Measurements from ENCODE around the gene TMEM82.
"Not testable (repeated sequence)": the region's sequence is repeated elsewhere in the genome, so short reads cannot be mapped to it uniquely, and the experiment has no call there.

The TMEM82 gene

GRCh38 chr1:15742339-15742801 lies at the start of gene TMEM82:
Gene TMEM82, plus strand, starts transcription at chr1:15742499. Its CDS starts 61 bp downstream, at chr1:15742560.
- no peak for DNase-seq

GRCh38 chr1:15693371-15693770 lies 48.9 kb upstream of the TMEM82 start:
- DNase-seq, result no peak

GRCh38 chr1:15696956-15697521 lies 45.3 kb upstream of the TMEM82 start:
- DNase-seq, result no peak

- no peak for DNase-seq
Observed at GRCh38 chr1:15698201-15698600, 44.1 kb upstream of the TMEM82 start.

GRCh38 chr1:15699321-15699720 lies 43.0 kb upstream of the TMEM82 start:
- not testable (repeated sequence) for DNase-seq

- DNase-seq, result no peak
Observed at GRCh38 chr1:15700508-15700907, 41.8 kb upstream of the TMEM82 start.

- no peak for DNase-seq
Observed at GRCh38 chr1:15701784-15702183, 40.5 kb upstream of the TMEM82 start.

GRCh38 chr1:15702722-15703550 lies 39.4 kb upstream of the TMEM82 start:
- DNase-seq, result no peak

- no peak for DNase-seq
Observed at GRCh38 chr1:15703562-15703961, 38.7 kb upstream of the TMEM82 start.

GRCh38 chr1:15704526-15705183 lies 37.6 kb upstream of the TMEM82 start:
- DNase-seq, result no peak

GRCh38 chr1:15705184-15705566 lies 37.1 kb upstream of the TMEM82 start:
- no peak for DNase-seq

- DNase-seq, result no peak
Observed at GRCh38 chr1:15706751-15707150, 35.5 kb upstream of the TMEM82 start.

GRCh38 chr1:15707239-15707925 lies 34.9 kb upstream of the TMEM82 start:
- no peak for DNase-seq

- DNase-seq, result no peak
Observed at GRCh38 chr1:15708486-15709137, 33.7 kb upstream of the TMEM82 start.

GRCh38 chr1:15709226-15709625 lies 33.1 kb upstream of the TMEM82 start:
- DNase-seq, result no peak

GRCh38 chr1:15712168-15712567 lies 30.1 kb upstream of the TMEM82 start:
- DNase-seq, result no peak

- DNase-seq, result peak; percentile 7
Observed at GRCh38 chr1:15714406-15715136, 27.7 kb upstream of the TMEM82 start.

- DNase-seq, result peak; percentile 89
Observed at GRCh38 chr1:15717418-15718125, 24.7 kb upstream of the TMEM82 start.

GRCh38 chr1:15718199-15718601 lies 24.1 kb upstream of the TMEM82 start:
- DNase-seq, result no peak

- DNase-seq, result no peak
Observed at GRCh38 chr1:15719381-15720120, 22.7 kb upstream of the TMEM82 start.

- DNase-seq, result no peak
Observed at GRCh38 chr1:15720861-15721260, 21.4 kb upstream of the TMEM82 start.

Measured in DMS79 treated with DMSO at 0.1 percent for 48 hours (cell line).